Uterus (tissue), 4 donors: Measurements from ENCODE around the gene NRXN2. TPM values are rescaled to one million over a fixed set of nuclear protein-coding genes. Genes with fewer than 3 reads are reported as not detected.

ENCODE experiments used
- DNase-seq, 2 donors: peaks; one replicate each; pipeline ENCODE4 v3.0.0-alpha.2; 2019 to 2020
- H3K27ac ChIP-seq, 2 donors: fragments of 200-600 bp; sonication (generic); 1 replicate in 1 of 2; 2 replicates in 1 of 2; pipeline ENCODE4 v1.5.1; 2016 to 2018
- H3K27me3 ChIP-seq, 2 donors: fragments of 200-600 bp; sonication (generic); one replicate each; pipeline ENCODE4 v1.5.1; 2018 to 2019; ENCODE audit warnings: control low read depth in 1 of 2
- H3K36me3 ChIP-seq, 2 donors: fragments of 200-600 bp; sonication (generic); one replicate each; pipeline ENCODE4 v1.5.1; 2019; ENCODE audit warnings: control low read depth in 1 of 2
- H3K4me1 ChIP-seq, 2 donors: fragments of 200-600 bp; sonication (generic); one replicate each; pipeline ENCODE4 v1.5.1; 2018 to 2019; ENCODE audit warnings: control low read depth in 1 of 2
- H3K4me3 ChIP-seq, 2 donors: fragments of 200-600 bp; sonication (generic); 1 replicate in 1 of 2; 2 replicates in 1 of 2; pipeline ENCODE4 v1.5.1; 2018 to 2019; ENCODE audit warnings: mild to moderate bottlenecking in 1 of 2
- H3K9me3 ChIP-seq, 2 donors: fragments of 200-600 bp; sonication (generic); one replicate each; pipeline ENCODE4 v1.5.1; 2019; ENCODE audit warnings: control low read depth in 1 of 2
- POLR2A ChIP-seq, 2 donors: fragments of 450-650 bp; IDR thresholded peaks; one replicate each; pipeline ENCODE4 v1.6.1; 2016; ENCODE audit warnings: antibody characterized with exemption in 2 of 2, mild to moderate bottlenecking in 1 of 2, moderate library complexity in 1 of 2
- intact Hi-C: fragments of 100-400 bp; cut with DNase I; formaldehyde crosslinking; loops from one replicate; pipeline ENCODE4 v1.15.1; 2023; ENCODE audit warnings: low total_unique reads
- total RNA-seq, 4 donors: library from RNA; depleted of rRNA in 3 of 4; stranded (reverse); fragments of >200 nt in 3 of 4; gene quantifications; one replicate each; pipeline versions ENCODE4 v1.1.0 to v1.2.4, GENCODE V29; 2014 to 2023
- TF ChIP-seq, protein P1 (sequence below), 4 experiments: fragments of 200-600 bp in 2 of 4; fragments of 450-650 bp in 2 of 4; sonication (generic) in 2 of 4; IDR thresholded peaks; one replicate each; pipeline ENCODE4 v1.5.1; 2016 to 2019; ENCODE audit warnings: antibody characterized with exemption in 4 of 4, mild to moderate bottlenecking in 2 of 4, moderate library complexity in 1 of 4
- donor health status: DM: yes; HTN: yes; CAD: no.

Gene NRXN2
- total RNA-seq, 4 donors from 2014 or later = 0.88 to 48.4 (median 12.6) TPM

DNA sequence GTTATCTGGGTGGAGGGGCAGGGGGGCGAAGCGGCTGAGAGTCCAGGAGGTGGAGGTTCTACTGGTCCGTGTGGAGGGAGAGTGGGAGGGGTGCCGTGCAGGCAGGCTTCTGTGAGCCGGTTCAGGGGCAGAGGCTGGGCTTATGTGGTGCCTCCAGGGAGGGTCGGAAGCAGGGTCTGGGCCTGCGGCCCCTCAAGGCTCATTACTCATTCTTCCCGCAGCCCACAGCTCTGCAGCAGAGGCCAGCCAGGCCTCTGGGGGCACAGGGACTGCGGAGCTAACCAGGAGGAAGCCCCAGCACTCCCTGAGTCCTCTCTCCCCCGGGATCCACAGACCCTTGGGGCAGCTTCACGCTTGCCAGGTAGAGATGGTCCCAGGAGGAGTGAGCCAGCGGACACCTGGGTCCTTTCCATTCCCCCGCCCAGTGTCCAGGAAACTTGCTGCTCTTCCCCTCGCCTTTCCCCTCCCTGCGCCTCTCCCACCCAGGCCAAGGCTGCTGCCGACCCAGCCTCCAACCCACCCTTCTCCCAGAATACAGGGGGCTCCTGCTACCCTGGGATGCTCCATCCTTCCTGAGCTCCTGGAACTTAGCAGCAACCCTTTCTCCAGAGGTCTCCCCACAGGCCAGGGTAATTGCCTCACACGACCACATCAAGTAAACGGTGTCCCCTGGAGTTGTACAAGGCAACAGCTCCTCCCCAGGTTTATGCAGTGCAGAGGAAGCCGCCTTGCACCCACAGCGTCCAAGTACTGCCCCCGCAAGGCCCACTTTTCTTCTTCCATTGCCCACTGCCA, 6.3 kb downstream of the NRXN2 start:
- no peak overlapping the region for H3K4me3 ChIP-seq
- DNase-seq = no peak
- no peaks in the 10 kb centered on the region for H3K36me3 ChIP-seq
- peaks cover 24 to 48% of the 10 kb centered on the region in 2 donors for H3K27me3 ChIP-seq
- TF ChIP-seq, protein P1, sequence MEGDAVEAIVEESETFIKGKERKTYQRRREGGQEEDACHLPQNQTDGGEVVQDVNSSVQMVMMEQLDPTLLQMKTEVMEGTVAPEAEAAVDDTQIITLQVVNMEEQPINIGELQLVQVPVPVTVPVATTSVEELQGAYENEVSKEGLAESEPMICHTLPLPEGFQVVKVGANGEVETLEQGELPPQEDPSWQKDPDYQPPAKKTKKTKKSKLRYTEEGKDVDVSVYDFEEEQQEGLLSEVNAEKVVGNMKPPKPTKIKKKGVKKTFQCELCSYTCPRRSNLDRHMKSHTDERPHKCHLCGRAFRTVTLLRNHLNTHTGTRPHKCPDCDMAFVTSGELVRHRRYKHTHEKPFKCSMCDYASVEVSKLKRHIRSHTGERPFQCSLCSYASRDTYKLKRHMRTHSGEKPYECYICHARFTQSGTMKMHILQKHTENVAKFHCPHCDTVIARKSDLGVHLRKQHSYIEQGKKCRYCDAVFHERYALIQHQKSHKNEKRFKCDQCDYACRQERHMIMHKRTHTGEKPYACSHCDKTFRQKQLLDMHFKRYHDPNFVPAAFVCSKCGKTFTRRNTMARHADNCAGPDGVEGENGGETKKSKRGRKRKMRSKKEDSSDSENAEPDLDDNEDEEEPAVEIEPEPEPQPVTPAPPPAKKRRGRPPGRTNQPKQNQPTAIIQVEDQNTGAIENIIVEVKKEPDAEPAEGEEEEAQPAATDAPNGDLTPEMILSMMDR (IDR thresholded peaks at IDR 0.05) = no peak
- no peak for TF ChIP-seq POLR2A (IDR thresholded peaks at IDR 0.05)
- H3K27ac ChIP-seq = no peak overlapping the region
- intact Hi-C loops = no loop called here
- peaks cover 0 to 13% of the 10 kb centered on the region in 2 donors for H3K4me1 ChIP-seq
- H3K9me3 ChIP-seq = no peaks in the 10 kb centered on the region

DNA sequence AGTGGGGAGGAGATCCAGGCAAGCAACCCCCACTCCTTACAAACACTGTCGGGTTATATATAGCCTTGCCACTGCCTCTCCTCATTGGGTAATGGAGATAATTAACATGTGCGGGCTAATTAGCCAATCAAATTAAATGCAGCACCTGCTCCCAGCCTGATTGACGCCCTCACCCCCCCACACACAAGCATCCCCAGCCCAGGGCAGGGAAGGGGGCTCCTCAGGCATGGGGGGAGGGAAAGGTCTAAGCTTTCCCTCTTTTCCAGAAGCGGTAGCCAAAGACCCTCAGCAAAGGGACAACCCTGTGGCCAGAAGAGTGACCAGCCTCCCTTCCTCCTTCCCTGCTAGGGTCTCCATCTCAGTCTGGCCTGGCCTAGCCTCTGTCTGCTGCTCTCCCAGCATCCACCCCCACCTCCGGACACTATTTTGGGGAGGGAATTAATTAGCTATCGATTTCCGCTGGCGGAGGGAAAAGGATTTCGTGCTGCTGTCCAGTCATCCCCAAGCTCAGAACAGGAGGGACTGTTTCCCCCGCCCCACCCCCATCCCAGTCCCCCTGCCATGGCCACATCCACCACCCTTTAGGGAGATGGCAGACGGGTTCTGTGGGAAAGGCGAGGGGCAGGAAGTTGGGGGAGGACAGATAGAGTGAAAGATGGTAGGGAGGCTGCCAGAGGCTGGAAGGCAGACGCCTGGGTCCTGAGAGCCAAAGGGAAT, 7.1 kb downstream of the NRXN2 start:
- TF ChIP-seq, protein P1 (IDR thresholded peaks at IDR 0.05) = no peak
- no peak for TF ChIP-seq POLR2A (IDR thresholded peaks at IDR 0.05)

DNA sequence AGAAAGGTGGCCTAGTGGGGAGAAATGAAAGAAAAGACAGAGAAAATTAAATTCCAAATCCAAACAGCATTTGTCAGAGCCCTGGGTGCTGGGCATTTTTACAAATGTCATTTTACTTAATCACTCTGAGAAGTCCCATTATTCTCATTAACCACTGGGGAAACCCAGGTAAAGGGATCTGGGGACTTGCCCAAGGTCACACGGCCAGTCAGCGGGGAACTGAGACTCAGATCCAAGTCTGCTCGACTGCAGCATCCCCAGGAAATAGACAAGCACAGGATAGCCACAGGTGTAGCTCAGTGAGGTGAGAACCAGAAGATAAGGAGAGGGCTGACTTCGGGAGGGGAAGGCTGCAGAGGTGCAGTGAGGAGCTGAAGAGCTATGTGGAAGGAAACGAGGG, 7.9 kb downstream of the NRXN2 start:
- H3K4me3 ChIP-seq = no peak overlapping the region
- DNase-seq = no peak
- no peak overlapping the region for H3K27ac ChIP-seq
- H3K27me3 ChIP-seq = peaks cover 32 to 62% of the 10 kb centered on the region in 2 donors
- TF ChIP-seq POLR2A (IDR thresholded peaks at IDR 0.05) = no peak
- TF ChIP-seq, protein P1 (IDR thresholded peaks at IDR 0.05) = no peak
- peaks cover 0 to 13% of the 10 kb centered on the region in 2 donors for H3K4me1 ChIP-seq
- intact Hi-C loops = no loop called here
- no peaks in the 10 kb centered on the region for H3K36me3 ChIP-seq
- H3K9me3 ChIP-seq = no peaks in the 10 kb centered on the region

More for the DNA sequence above, 7.1 kb downstream of the NRXN2 start:
- Histone ChIP-seq H3K9me3 (no peaks in the 10 kb centered on the region), H3K27ac (no peak overlapping the region), H3K4me3 (no peak overlapping the region), H3K27me3 (peaks cover 32 to 55% of the 10 kb centered on the region in 2 donors), H3K36me3 (no peaks in the 10 kb centered on the region), H3K4me1 (peaks cover 0 to 13% of the 10 kb centered on the region in 2 donors)
- intact Hi-C loops = no loop called here
- no peak for DNase-seq

DNA sequence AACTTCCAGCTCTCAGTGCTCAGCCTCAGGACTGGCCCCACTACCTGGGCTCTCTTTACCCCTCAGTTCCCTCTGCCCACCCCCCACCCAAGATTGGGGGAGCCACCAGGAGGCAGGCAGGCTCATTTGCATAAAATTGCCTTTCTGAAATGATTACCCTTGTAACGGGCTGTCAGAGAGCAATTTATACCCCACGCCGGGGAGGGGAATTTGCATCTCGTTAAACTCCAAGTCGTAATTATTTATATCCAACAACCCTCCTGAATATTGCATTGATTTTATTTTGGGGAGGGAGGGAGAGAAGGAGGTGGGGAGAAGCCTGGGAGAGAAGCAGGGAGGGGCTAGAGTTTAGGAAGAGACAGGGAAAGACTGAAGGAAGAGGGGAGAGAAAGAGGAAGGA, 8.3 kb downstream of the NRXN2 start:
- Histone ChIP-seq H3K4me3 (no peak overlapping the region), H3K4me1 (peaks cover 0 to 13% of the 10 kb centered on the region in 2 donors), H3K36me3 (no peaks in the 10 kb centered on the region), H3K9me3 (no peaks in the 10 kb centered on the region), H3K27ac (no peak overlapping the region), H3K27me3 (peaks cover 32 to 64% of the 10 kb centered on the region in 2 donors)
- TF ChIP-seq, protein P1 (IDR thresholded peaks at IDR 0.05) = no peak
- no peak for TF ChIP-seq POLR2A (IDR thresholded peaks at IDR 0.05)
- no peak for DNase-seq
- intact Hi-C loops = no loop called here
